ENCODE data around the gene PIGT. TPM values are rescaled to one million over a fixed set of nuclear protein-coding genes. Genes with fewer than 3 reads are reported as not detected.
A peak's percentile ranks its signal among the peaks of the same experiment; 100 is the strongest.

Gene PIGT
- total and polyA plus RNA-seq, 5 donors from 2014 or later: 80.3 to 137 (median 93.1) TPM

DNA sequence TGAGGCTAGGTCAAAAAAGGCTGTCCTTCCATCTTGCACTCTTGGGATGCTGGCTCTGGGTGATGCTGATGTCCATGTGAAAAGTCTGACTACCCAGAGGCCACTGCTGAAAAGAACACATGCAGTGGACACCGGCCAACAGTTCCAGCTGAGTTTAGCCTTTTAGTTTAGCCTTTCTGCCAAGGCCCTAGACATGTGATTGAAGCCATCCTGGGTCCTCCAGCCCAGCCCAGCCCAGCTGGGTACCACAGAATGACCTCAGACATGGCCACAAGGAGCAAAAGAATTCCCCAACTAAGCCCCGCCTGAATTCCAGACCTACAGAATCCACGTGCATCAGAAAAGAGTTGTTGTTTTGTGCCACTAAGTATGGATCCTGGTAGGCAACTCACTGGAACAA is 17.4 kb downstream of the PIGT start:
- H3K9me3 ChIP-seq (ENCODE audit: control insufficient read depth in 2 of 2, low read length in 2 of 2): no peaks in the 10 kb centered on the region
- no peak overlapping the region for H3K4me3 ChIP-seq (ENCODE audit: low read depth, low read length)
- H3K9me3 Mint-ChIP-seq: no peaks in the 10 kb centered on the region
- no peaks in the 10 kb centered on the region for H3K27me3 Mint-ChIP-seq
- peaks cover 0 to 17% (median 9%) of the 10 kb centered on the region in 4 donors for H3K4me1 Mint-ChIP-seq
- peaks cover 4% of the 10 kb centered on the region for H3K36me3 ChIP-seq (ENCODE audit: control insufficient read depth, insufficient read depth, low read length)
- H3K27me3 ChIP-seq (ENCODE audit: control insufficient read depth, insufficient read depth, low read length): no peaks in the 10 kb centered on the region
- H3K27ac Mint-ChIP-seq: peak overlapping the region in 2 of 3 donors; percentile 14 to 72
- DNase-seq (no peak), ATAC-seq (ENCODE audit: low read depth in 2 of 2) (no peak)
- H3K4me1 ChIP-seq (ENCODE audit: control insufficient read depth, insufficient read depth, low read length, poor library complexity, severe bottlenecking): peaks cover 9% of the 10 kb centered on the region
- no peak overlapping the region for H3K27ac ChIP-seq (ENCODE audit: insufficient read depth, low read length, poor library complexity, severe bottlenecking)
- no peak overlapping the region for H3K4me3 Mint-ChIP-seq
- H3K36me3 Mint-ChIP-seq: peaks cover 8% of the 10 kb centered on the region

DNA sequence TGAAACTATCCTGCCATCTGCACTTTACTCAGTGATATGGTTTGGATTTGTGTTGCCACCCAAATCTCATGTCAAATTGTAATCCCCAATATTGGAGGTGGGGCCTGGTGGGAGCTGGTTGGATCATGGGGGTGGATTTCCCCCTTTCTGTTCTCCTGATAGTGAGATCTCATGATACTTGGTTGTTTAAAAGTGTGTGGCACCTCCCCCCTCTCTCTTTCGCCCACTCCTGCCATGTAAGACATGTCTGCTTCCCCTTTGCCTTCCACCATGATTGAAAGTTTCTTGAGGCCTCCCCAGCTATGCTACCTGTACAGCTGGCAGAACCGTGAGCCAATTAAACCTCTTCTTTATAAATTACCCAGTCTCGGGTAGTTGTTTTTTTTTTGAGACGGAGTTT is 18.0 kb downstream of the PIGT start:
- Histone ChIP-seq H3K4me1 (ENCODE audit: control insufficient read depth, insufficient read depth, low read length, poor library complexity, severe bottlenecking) (peaks cover 9% of the 10 kb centered on the region), H3K9me3 (ENCODE audit: control insufficient read depth in 2 of 2, low read length in 2 of 2) (no peaks in the 10 kb centered on the region), H3K36me3 (ENCODE audit: control insufficient read depth, insufficient read depth, low read length) (peaks cover 4% of the 10 kb centered on the region), H3K4me3 (ENCODE audit: low read depth, low read length) (no peak overlapping the region), H3K27me3 (ENCODE audit: control insufficient read depth, insufficient read depth, low read length) (no peaks in the 10 kb centered on the region), H3K27ac (ENCODE audit: insufficient read depth, low read length, poor library complexity, severe bottlenecking) (no peak overlapping the region)
- no peak for DNase-seq
- Mint-ChIP-seq H3K27me3 (no peaks in the 10 kb centered on the region), H3K27ac (peak overlapping the region in 2 of 3 donors; percentile 72 to 76), H3K36me3 (peaks cover 7% of the 10 kb centered on the region), H3K4me3 (no peak overlapping the region), H3K4me1 (peaks cover 0 to 17% (median 9%) of the 10 kb centered on the region in 4 donors), H3K9me3 (no peaks in the 10 kb centered on the region)
- ATAC-seq (ENCODE audit: low read depth in 2 of 2): no peak

DNA sequence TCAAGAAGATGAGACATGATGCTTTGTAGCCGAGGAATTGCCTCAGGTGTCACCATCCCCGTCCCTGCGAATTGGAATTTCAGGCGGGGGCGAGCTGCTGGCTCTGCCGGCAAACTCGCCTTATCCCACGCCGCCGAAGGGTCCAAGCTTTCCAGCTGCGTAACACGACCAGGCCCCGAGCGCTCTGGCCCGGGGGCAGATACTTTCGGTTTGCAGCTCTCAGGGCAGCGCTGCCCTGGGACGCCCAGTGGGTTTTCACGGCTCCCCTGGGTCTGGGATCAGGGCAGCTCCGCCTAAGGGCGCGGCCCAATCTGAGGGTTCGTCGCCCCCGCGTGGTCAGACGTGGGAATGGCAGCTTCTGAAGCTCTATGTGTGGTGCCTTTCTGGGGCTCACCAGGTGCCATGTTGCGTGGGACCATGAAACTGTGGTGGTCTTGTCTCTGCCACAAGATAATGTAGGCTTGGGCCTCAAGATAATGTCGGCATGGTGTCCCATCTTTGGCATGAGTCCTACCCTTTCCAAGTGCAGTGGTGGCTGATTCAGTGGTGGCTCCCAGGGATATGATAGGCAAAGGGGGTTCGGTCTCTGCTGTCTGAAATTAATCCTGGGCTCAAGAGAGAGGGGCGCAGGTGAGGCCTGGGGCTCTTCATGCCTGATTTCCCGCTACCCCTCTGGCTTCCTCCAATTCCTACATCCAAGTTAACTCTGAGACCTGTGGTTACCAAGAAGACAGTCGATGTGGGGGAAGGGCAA is 21.0 kb downstream of the PIGT start:
- Mint-ChIP-seq H3K27ac (peak overlapping the region in 1 of 3 donors; percentile 68), H3K27me3 (no peaks in the 10 kb centered on the region), H3K9me3 (no peaks in the 10 kb centered on the region), H3K4me3 (peak overlapping the region; percentile 50 to 92 (median 82)), H3K4me1 (peaks cover 0 to 17% (median 9%) of the 10 kb centered on the region in 4 donors), H3K36me3 (peaks cover 3% of the 10 kb centered on the region)
- peak overlapping the region; percentile 62 for H3K4me3 ChIP-seq (ENCODE audit: low read depth, low read length)
- H3K27ac ChIP-seq (ENCODE audit: insufficient read depth, low read length, poor library complexity, severe bottlenecking): no peak overlapping the region
- H3K4me1 ChIP-seq (ENCODE audit: control insufficient read depth, insufficient read depth, low read length, poor library complexity, severe bottlenecking): peaks cover 9% of the 10 kb centered on the region
- ATAC-seq (ENCODE audit: low read depth in 2 of 2) (peak; percentile 97 to 98), DNase-seq (peak; percentile 78 to 85 (median 81))
- H3K36me3 ChIP-seq (ENCODE audit: control insufficient read depth, insufficient read depth, low read length): peaks cover 4% of the 10 kb centered on the region
- no peaks in the 10 kb centered on the region for H3K9me3 ChIP-seq (ENCODE audit: control insufficient read depth in 2 of 2, low read length in 2 of 2)
- no peaks in the 10 kb centered on the region for H3K27me3 ChIP-seq (ENCODE audit: control insufficient read depth, insufficient read depth, low read length)

DNA sequence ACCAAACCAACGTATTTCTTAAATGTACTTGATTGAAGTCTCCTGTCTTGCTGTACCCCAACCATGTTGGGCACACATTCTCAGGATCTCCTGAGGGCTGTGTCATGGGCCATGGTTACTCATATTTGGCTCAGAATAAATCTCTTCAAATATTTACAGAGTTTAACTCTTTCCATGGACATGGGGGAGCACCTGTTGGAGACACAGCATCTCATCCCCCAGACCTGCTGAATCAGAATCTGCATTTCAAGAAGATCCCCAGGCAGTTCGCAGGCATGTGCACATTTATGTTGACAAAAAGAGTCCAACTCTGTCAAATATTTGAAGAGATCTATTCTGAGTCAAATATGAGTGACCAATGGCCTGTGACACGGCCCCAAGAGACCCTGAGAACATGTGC is 24.5 kb downstream of the PIGT start:
- Histone ChIP-seq H3K27me3 (ENCODE audit: control insufficient read depth, insufficient read depth, low read length) (no peaks in the 10 kb centered on the region), H3K9me3 (ENCODE audit: control insufficient read depth in 2 of 2, low read length in 2 of 2) (no peaks in the 10 kb centered on the region), H3K27ac (ENCODE audit: insufficient read depth, low read length, poor library complexity, severe bottlenecking) (no peak overlapping the region), H3K4me1 (ENCODE audit: control insufficient read depth, insufficient read depth, low read length, poor library complexity, severe bottlenecking) (peaks cover 18% of the 10 kb centered on the region), H3K36me3 (ENCODE audit: control insufficient read depth, insufficient read depth, low read length) (no peaks in the 10 kb centered on the region), H3K4me3 (ENCODE audit: low read depth, low read length) (no peak overlapping the region)
- Mint-ChIP-seq H3K4me3 (no peak overlapping the region), H3K27me3 (no peaks in the 10 kb centered on the region), H3K27ac (no peak overlapping the region), H3K4me1 (peaks cover 9 to 25% (median 17%) of the 10 kb centered on the region in 4 donors), H3K36me3 (no peaks in the 10 kb centered on the region), H3K9me3 (no peaks in the 10 kb centered on the region)
- ATAC-seq (ENCODE audit: low read depth in 2 of 2) (no peak), DNase-seq (no peak)

DNA sequence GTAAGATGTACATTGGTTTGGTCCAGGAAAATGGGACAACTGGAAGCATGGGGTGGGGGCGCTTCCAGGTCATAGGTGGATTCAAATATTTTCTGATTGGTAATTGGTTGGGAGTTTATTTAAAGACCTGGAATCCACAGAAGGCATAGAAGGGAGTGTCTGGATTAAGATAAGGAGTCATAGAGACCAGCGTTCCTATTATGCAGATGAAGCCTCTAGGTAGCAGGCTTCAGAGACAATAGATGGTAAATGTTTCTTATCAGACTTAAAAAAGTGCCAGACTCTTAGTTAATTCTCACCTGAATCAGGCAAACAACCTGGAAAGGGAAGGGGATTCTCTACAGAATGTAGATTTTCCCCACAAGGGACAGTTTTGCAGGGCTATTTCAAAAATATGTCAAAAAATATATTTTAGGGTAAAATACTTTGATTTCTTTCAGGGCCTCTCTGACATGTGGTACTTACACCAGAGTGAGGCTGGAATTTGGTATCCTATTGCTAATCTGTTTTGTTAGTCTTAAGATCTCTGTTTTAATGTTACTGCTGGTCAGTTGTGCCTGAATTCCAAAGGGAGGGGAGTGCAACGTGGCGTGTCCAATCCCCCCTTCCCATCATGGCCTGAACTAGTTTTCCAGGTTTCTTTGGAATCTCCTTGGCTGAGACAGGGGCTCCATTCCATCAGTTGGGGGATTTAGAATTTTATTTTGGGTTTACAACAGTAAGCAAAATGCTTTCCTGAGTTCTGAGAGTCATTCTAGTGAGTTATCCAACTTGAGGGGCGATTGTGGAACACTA is 25.1 kb downstream of the PIGT start:
- no peak overlapping the region for H3K27ac ChIP-seq (ENCODE audit: insufficient read depth, low read length, poor library complexity, severe bottlenecking)
- no peak for DNase-seq
- H3K27ac Mint-ChIP-seq: no peak overlapping the region
- no peaks in the 10 kb centered on the region for H3K27me3 Mint-ChIP-seq
- no peaks in the 10 kb centered on the region for H3K9me3 Mint-ChIP-seq
- H3K4me3 Mint-ChIP-seq: no peak overlapping the region
- no peak overlapping the region for H3K4me3 ChIP-seq (ENCODE audit: low read depth, low read length)
- no peaks in the 10 kb centered on the region for H3K36me3 ChIP-seq (ENCODE audit: control insufficient read depth, insufficient read depth, low read length)
- no peaks in the 10 kb centered on the region for H3K27me3 ChIP-seq (ENCODE audit: control insufficient read depth, insufficient read depth, low read length)
- peaks cover 7 to 31% (median 16%) of the 10 kb centered on the region in 4 donors for H3K4me1 Mint-ChIP-seq
- H3K9me3 ChIP-seq (ENCODE audit: control insufficient read depth in 2 of 2, low read length in 2 of 2): no peaks in the 10 kb centered on the region
- no peak for ATAC-seq (ENCODE audit: low read depth in 2 of 2)
- H3K36me3 Mint-ChIP-seq: no peaks in the 10 kb centered on the region
- peaks cover 18% of the 10 kb centered on the region for H3K4me1 ChIP-seq (ENCODE audit: control insufficient read depth, insufficient read depth, low read length, poor library complexity, severe bottlenecking)

DNA sequence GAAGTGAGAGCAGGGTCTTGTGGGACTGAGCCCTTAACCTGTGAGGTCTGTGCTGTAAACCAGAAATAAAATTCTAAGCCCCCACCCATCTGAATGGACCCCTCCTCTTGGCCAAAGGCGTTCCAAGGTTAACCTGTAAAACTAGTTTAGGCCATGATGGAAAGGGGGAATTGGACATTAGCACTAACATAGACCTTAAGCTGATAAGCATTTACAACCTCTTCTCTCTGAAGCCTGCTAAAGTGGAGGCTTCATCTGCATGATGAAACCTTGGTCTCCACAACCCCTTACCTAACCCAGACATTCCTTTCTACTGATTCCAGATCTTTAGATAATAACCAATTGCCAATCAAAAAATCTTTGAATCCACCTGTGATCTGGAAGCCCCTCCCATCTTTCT is 25.8 kb downstream of the PIGT start:
- no peak for ATAC-seq (ENCODE audit: low read depth in 2 of 2)
- H3K36me3 ChIP-seq (ENCODE audit: control insufficient read depth, insufficient read depth, low read length): no peaks in the 10 kb centered on the region
- no peak overlapping the region for H3K27ac ChIP-seq (ENCODE audit: insufficient read depth, low read length, poor library complexity, severe bottlenecking)
- H3K27ac Mint-ChIP-seq: no peak overlapping the region
- no peaks in the 10 kb centered on the region for H3K27me3 ChIP-seq (ENCODE audit: control insufficient read depth, insufficient read depth, low read length)
- H3K4me1 ChIP-seq (ENCODE audit: control insufficient read depth, insufficient read depth, low read length, poor library complexity, severe bottlenecking): peaks cover 14% of the 10 kb centered on the region
- H3K36me3 Mint-ChIP-seq: no peaks in the 10 kb centered on the region
- no peak overlapping the region for H3K4me3 ChIP-seq (ENCODE audit: low read depth, low read length)
- no peaks in the 10 kb centered on the region for H3K9me3 Mint-ChIP-seq
- H3K9me3 ChIP-seq (ENCODE audit: control insufficient read depth in 2 of 2, low read length in 2 of 2): no peaks in the 10 kb centered on the region
- no peak overlapping the region for H3K4me3 Mint-ChIP-seq
- H3K27me3 Mint-ChIP-seq: no peaks in the 10 kb centered on the region
- DNase-seq: no peak
- peaks cover 2 to 29% (median 15%) of the 10 kb centered on the region in 4 donors for H3K4me1 Mint-ChIP-seq

DNA sequence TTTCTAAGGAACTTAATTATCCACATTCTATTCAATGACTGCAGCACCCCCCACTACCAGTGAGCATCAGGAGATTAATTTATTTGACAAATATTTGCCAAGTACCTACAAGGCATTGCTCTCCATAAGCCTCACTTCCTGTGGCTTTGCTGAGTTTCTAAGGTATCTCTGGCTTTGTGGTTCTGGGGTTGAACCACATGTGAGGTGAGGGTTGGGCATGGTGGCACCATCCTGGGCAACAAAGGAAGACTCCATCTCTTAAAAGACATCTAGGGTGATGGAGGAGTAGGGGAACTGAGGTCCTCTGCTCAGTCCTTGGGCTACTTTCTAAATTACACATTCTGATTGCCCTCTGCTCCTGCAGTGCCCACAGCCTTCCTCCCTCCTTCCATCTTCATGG is 28.1 kb downstream of the PIGT start:
- ATAC-seq (ENCODE audit: low read depth in 2 of 2) (peak in 1 of 2 donors; percentile 69), DNase-seq (peak in 2 of 3 donors; percentile 19 to 73)
- Mint-ChIP-seq H3K4me3 (no peak overlapping the region), H3K27me3 (no peaks in the 10 kb centered on the region), H3K36me3 (peaks cover 5% of the 10 kb centered on the region), H3K4me1 (peaks cover 0 to 24% (median 13%) of the 10 kb centered on the region in 4 donors), H3K9me3 (no peaks in the 10 kb centered on the region), H3K27ac (no peak overlapping the region)
- H3K36me3 ChIP-seq (ENCODE audit: control insufficient read depth, insufficient read depth, low read length): no peaks in the 10 kb centered on the region
- no peak overlapping the region for H3K27ac ChIP-seq (ENCODE audit: insufficient read depth, low read length, poor library complexity, severe bottlenecking)
- peaks cover 9% of the 10 kb centered on the region for H3K4me1 ChIP-seq (ENCODE audit: control insufficient read depth, insufficient read depth, low read length, poor library complexity, severe bottlenecking)
- no peaks in the 10 kb centered on the region for H3K27me3 ChIP-seq (ENCODE audit: control insufficient read depth, insufficient read depth, low read length)
- H3K4me3 ChIP-seq (ENCODE audit: low read depth, low read length): no peak overlapping the region
- no peaks in the 10 kb centered on the region for H3K9me3 ChIP-seq (ENCODE audit: control insufficient read depth in 2 of 2, low read length in 2 of 2)
